Peyer's patch (tissue), 4 donors: ENCODE data around the gene FMNL3. TPM values are rescaled to one million over a fixed set of nuclear protein-coding genes. Genes with fewer than 3 reads are reported as not detected.
A peak's percentile ranks its signal among the peaks of the same experiment; 100 is the strongest.

Source experiments
- DNase-seq, 3 donors: peaks; one replicate each; pipeline ENCODE4 v3.0.0-alpha.2; 2017 to 2019
- H3K27ac ChIP-seq, 4 donors: fragments of 200-600 bp; sonication (generic); one replicate each; pipeline ENCODE4 v1.5.1; 2016 to 2019
- H3K27me3 ChIP-seq, 2 donors: fragments of 200-600 bp; sonication (generic); one replicate each; pipeline ENCODE4 v1.5.1; 2019
- H3K36me3 ChIP-seq, 3 donors: fragments of 200-600 bp; sonication (generic); one replicate each; pipeline ENCODE4 v1.5.1; 2016 to 2019
- H3K4me1 ChIP-seq, 4 donors: fragments of 200-600 bp; sonication (generic); one replicate each; pipeline ENCODE4 v1.5.1; 2016 to 2019
- H3K4me3 ChIP-seq, 4 donors: fragments of 200-600 bp; sonication (generic); 1 replicate in 3 of 4; 2 replicates in 1 of 4; pipeline ENCODE4 v1.5.1; 2016 to 2019; ENCODE audit warnings: mild to moderate bottlenecking in 1 of 4
- H3K9me3 ChIP-seq, 4 donors: fragments of 200-600 bp; sonication (generic); one replicate each; pipeline ENCODE4 v1.5.1; 2016 to 2019; ENCODE audit warnings: mild to moderate bottlenecking in 1 of 4
- POLR2A ChIP-seq, 2 donors: fragments of 450-650 bp; IDR thresholded peaks; one replicate each; pipeline ENCODE4 v1.5.1; 2017; ENCODE audit warnings: antibody characterized with exemption in 2 of 2, mild to moderate bottlenecking in 2 of 2, moderate library complexity in 2 of 2
- total RNA-seq, 4 donors: library from RNA; depleted of rRNA; stranded (reverse); fragments of >200 nt; gene quantifications; one replicate each; pipeline ENCODE4 v1.1.0, GENCODE V29; 2016
- TF ChIP-seq, protein P1 (sequence below), 6 experiments: fragments of 450-650 bp in 4 of 6; fragments of 200-600 bp in 2 of 6; sonication (generic) in 1 of 6; IDR thresholded peaks; one replicate each; pipeline ENCODE4 v1.5.1; 2017 to 2019; ENCODE audit warnings: antibody characterized with exemption in 6 of 6, mild to moderate bottlenecking in 3 of 6, moderate library complexity in 1 of 6

The FMNL3 gene
- total RNA-seq, 4 donors from 2014 or later, result 2.1 to 40.4 (median 8.2) TPM

- TF ChIP-seq POLR2A (IDR thresholded peaks at IDR 0.05), result no peak
- TF ChIP-seq, protein P1, sequence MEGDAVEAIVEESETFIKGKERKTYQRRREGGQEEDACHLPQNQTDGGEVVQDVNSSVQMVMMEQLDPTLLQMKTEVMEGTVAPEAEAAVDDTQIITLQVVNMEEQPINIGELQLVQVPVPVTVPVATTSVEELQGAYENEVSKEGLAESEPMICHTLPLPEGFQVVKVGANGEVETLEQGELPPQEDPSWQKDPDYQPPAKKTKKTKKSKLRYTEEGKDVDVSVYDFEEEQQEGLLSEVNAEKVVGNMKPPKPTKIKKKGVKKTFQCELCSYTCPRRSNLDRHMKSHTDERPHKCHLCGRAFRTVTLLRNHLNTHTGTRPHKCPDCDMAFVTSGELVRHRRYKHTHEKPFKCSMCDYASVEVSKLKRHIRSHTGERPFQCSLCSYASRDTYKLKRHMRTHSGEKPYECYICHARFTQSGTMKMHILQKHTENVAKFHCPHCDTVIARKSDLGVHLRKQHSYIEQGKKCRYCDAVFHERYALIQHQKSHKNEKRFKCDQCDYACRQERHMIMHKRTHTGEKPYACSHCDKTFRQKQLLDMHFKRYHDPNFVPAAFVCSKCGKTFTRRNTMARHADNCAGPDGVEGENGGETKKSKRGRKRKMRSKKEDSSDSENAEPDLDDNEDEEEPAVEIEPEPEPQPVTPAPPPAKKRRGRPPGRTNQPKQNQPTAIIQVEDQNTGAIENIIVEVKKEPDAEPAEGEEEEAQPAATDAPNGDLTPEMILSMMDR (IDR thresholded peaks at IDR 0.05), result no peak
- Histone ChIP-seq H3K4me1 (peaks cover 0 to 5% (median 2%) of the 10 kb centered on the region in 4 donors), H3K27ac (no peak overlapping the region), H3K27me3 (no peaks in the 10 kb centered on the region), H3K36me3 (no peaks in the 10 kb centered on the region), H3K4me3 (no peak overlapping the region), H3K9me3 (no peaks in the 10 kb centered on the region)
- DNase-seq, result no peak
Measured at GRCh38 chr12:49684310-49684854, 22.8 kb downstream of the FMNL3 start.

DNA sequence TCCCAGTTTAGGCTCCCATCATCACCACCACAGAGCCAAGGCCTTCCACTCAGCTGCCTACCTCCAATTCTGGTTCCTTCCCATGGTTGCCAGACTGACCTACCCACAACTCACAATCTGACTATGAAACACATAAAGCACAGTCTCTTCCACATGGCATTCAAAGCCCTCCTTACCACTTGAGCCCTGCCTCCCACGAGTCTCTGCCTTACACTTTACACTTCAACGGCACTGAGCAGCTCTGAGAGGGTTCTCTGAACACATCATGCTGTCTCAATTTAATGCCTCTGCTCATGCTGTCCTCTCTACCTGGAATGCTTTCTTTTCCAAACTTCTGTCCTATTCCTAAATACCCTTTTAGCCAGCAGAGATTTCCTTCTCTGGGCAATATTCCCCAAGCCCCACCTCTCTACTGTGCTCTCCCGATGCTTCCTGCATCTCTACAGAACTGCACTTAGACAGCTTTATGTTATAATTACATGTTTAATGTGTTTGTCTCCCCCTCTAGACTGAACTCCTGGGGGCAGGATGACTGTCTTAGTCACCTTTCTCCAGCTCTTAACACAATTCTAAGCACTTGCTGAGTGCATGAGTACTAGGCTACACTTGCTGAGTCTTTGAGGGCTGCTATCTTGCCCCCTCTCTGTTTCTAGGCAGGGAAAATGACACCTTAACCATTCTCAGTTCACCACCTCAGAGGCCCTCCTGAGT, 23.5 kb downstream of the FMNL3 start:
- no peaks in the 10 kb centered on the region for H3K36me3 ChIP-seq
- TF ChIP-seq POLR2A (IDR thresholded peaks at IDR 0.05), result no peak
- TF ChIP-seq, protein P1 (IDR thresholded peaks at IDR 0.05), result no peak
- no peak for DNase-seq
- H3K27me3 ChIP-seq, result no peaks in the 10 kb centered on the region
- H3K4me3 ChIP-seq, result no peak overlapping the region
- H3K27ac ChIP-seq, result no peak overlapping the region
- H3K9me3 ChIP-seq, result no peaks in the 10 kb centered on the region
- H3K4me1 ChIP-seq, result peaks cover 0 to 5% (median 0%) of the 10 kb centered on the region in 4 donors

DNA sequence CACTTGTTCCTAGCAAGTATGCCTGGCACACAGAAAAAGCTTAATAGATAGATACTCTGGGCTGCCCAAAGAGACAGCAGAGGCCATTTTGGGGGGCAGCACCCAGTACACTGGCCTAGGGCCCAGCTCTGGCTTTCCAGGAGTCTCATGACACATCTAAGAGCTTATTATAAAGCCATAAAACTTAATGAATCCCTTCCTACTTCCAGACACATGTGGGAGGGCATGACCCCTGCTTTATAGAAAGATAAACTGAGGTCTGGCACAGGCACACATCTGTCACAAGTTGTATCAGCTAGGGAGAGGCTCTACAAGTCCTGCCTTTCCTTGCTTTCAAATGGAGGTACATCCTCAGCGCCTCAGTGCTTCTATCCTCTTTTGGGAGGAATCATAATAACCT, 27.1 kb downstream of the FMNL3 start:
- H3K4me3 ChIP-seq, result no peak overlapping the region
- TF ChIP-seq, protein P1 (IDR thresholded peaks at IDR 0.05), result no peak
- TF ChIP-seq POLR2A (IDR thresholded peaks at IDR 0.05), result no peak
- H3K4me1 ChIP-seq, result peaks cover 0 to 6% (median 2%) of the 10 kb centered on the region in 4 donors
- H3K27ac ChIP-seq, result no peak overlapping the region
- no peaks in the 10 kb centered on the region for H3K27me3 ChIP-seq
- DNase-seq, result no peak
- no peaks in the 10 kb centered on the region for H3K36me3 ChIP-seq
- H3K9me3 ChIP-seq, result no peaks in the 10 kb centered on the region

- H3K27me3 ChIP-seq, result no peaks in the 10 kb centered on the region
- TF ChIP-seq POLR2A (IDR thresholded peaks at IDR 0.05), result no peak
- TF ChIP-seq, protein P1 (IDR thresholded peaks at IDR 0.05), result no peak
- DNase-seq, result no peak
- H3K36me3 ChIP-seq, result no peaks in the 10 kb centered on the region
- peaks cover 0 to 19% (median 13%) of the 10 kb centered on the region in 4 donors for H3K4me1 ChIP-seq
- H3K27ac ChIP-seq, result no peak overlapping the region
- H3K9me3 ChIP-seq, result no peaks in the 10 kb centered on the region
- H3K4me3 ChIP-seq, result no peak overlapping the region
Measured at GRCh38 chr12:49678711-49679110, 28.5 kb downstream of the FMNL3 start.

- DNase-seq, result peak in 1 of 3 donors; percentile 44
- Histone ChIP-seq H3K4me1 (peaks cover 6 to 53% (median 47%) of the 10 kb centered on the region in 4 donors), H3K27ac (peak overlapping the region; percentile 69 to 87 (median 84)), H3K4me3 (no peak overlapping the region), H3K9me3 (no peaks in the 10 kb centered on the region), H3K27me3 (no peaks in the 10 kb centered on the region), H3K36me3 (no peaks in the 10 kb centered on the region)
- no peak for TF ChIP-seq POLR2A (IDR thresholded peaks at IDR 0.05)
- TF ChIP-seq, protein P1 (IDR thresholded peaks at IDR 0.05), result no peak
Measured at GRCh38 chr12:49675137-49675536, 32.1 kb downstream of the FMNL3 start.
